Nucleus accumbens (tissue), 56 donors: ENCODE results near the gene ITPKA.

Source experiments
- DNase-seq, 56 donors: peaks; one replicate each; lab custom pipeline; 2025; lab: John Stamatoyannopoulos, UW

ITPKA gene

DNA sequence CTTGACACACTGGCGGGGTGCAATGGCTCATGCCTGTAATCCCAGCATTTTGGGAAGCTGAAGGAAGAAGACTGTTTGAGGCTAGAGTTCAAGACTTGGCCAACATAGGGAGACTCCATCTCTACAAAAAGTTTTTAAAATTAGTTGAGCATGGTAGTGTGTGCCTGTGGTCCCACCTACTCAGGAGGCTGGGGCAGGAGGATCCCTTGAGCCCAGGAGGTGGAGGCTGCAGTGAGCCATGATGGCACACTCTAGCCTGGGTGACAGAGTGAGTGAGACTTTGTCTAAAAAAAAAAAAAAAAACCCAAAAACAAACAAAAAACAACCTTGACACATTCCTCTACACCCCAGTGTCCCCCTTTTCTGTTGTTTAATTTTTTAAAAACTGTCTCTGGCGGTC, 4.0 kb upstream of the ITPKA start:
- DNase-seq: no peak

DNA sequence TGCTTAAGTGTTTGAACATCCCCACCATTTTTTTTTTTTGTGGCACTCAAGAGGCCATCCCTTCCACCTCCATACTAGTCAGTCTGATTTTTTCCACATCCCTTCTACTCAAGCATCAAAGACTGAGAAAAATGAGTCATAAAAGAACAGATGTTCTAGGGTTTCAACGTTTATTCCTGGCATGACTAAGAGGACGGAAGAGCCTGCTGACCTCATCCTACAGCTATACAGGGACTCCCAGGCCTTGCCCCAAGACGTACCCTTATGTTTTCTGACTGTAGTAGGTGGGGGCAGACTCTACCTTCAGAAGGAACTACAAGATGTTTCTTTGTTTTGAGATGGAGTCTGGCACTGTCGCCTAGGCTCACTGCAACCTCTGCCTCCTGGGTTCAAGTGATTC, 3.3 kb upstream of the ITPKA start:
- DNase-seq: no peak

DNA sequence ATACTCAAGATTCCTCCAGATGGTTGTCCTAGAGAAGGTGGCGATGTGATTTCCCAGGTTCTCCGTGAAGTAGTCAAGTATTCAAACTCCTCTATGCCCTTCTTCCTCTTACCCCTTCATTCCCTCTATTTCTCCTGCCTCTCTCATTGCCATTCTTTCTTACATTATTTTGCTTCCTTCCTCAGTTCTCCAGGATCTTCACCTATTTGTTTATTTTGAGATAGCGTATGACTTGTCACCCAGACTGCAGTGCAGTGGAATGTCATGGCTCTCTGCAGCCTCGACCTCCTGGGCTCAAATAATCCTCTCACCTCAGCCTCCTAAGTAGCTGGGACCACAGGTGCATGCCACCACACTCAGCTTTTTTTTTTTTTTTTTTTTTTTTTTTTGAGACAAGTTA, 1.8 kb upstream of the ITPKA start:
- DNase-seq: no peak

DNA sequence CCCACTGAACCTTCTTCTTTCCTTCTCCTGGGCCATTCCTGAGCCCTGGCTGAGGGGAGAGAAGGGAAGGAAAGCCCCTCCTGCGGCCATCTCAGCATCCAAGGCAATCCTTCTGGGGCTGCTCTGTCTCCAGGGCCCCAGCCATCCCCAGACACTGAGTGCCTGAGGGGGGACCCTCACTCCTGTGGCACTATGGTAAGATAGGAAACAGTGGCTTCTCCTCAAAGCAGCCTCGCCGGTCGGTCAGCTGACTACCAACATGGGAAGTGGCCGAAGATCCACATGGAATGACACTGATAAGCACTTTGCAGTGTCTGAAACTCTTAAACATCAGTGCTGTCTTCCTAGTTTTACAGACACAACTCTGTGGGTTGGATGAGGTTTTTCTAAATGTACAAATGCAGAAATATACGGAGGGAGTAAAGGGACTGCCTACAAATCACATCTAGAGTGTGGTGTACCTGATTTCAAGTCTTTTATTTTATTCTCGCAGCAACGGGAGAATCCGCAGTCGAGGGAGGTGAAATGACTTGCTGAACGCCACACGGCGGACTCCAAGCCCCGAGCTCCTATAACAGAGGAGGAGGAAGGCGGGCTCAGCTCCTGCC, 973 bp upstream of the ITPKA start:
- no peak for DNase-seq

DNA sequence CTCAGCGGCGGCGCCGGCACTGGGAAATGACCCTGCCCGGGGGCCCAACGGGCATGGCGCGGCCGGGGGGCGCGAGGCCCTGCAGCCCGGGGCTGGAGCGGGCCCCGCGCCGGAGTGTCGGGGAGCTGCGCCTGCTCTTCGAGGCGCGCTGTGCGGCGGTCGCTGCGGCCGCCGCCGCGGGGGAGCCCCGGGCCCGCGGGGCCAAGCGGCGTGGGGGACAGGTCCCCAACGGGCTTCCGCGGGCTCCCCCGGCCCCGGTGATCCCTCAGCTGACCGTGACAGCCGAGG, 172 bp downstream of the ITPKA start:
- no peak for DNase-seq

DNA sequence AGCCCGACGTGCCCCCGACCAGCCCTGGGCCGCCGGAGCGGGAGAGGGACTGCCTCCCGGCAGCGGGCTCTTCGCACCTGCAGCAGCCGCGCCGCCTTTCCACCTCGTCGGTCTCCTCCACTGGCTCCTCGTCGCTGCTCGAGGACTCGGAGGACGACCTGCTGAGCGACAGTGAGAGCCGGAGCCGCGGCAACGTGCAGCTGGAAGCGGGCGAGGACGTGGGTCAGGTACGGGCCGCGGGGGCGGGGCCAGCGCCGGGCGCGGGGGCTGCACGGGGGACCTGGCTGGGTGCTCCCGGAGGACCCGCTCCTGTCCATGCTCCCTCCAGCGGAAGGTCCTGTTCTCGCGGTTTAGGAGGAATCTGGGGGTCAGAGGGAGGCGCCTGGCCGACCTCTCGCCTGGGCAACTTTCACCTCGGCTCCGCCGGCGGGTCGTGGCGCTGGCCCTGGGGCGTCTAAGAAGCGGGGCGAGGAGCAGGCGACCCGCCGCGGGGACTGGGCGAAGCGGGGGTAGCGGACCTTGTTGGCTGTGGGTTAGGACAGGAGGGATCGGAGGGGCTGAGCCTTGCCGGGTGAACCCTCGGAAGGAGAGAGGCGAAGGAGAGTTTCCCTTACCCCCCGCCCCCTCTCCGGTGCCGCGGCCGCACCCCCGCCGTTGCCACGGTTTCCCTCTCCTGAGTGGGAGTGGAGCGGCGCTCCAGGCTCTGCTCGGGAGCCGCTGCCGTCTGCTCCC, 682 bp downstream of the ITPKA start:
- DNase-seq: peak in 22 of 56 donors; percentile 3 to 61 (median 28)

DNA sequence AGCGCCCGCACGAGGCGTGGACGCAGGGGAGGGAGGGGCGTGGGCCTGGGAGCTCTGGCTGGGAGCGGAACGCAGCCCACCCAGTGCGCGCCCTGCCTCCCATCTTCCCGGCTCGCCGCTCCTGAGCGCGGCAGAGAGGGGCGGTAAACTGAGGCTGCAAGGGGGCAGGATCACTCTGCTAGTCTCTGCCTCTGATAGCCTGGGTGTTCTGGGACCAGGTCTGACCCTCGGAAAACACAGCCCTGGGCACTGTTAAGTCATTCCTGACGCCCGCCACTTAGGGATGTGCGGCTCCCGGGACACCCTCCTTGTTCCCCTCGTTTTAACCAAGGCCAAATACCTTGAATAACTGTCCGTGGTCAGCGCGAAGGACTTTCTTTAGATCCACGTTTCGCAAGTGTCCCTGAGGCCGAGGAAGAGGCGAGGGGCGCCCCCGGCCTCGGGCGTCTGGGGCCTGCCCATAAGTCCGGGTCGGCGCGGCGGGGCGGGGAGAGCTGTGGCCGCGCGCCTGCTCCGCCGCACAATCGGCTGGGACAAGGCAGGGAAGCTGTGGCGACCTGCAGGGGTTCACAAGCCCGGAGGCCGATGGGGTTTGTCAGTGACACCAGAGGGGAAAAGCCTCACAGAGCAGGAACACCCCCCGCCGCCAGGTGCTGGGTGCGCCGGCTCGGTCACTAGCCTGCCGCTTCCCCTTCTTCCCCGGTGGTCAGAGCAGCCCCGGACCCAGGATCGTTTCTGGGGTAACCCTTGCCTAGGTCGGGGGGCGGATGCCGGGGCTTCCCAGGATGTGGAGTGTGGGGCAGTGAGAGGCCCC, 1.5 kb downstream of the ITPKA start:
- DNase-seq: peak in 3 of 56 donors; percentile 17 to 38 (median 32)

DNA sequence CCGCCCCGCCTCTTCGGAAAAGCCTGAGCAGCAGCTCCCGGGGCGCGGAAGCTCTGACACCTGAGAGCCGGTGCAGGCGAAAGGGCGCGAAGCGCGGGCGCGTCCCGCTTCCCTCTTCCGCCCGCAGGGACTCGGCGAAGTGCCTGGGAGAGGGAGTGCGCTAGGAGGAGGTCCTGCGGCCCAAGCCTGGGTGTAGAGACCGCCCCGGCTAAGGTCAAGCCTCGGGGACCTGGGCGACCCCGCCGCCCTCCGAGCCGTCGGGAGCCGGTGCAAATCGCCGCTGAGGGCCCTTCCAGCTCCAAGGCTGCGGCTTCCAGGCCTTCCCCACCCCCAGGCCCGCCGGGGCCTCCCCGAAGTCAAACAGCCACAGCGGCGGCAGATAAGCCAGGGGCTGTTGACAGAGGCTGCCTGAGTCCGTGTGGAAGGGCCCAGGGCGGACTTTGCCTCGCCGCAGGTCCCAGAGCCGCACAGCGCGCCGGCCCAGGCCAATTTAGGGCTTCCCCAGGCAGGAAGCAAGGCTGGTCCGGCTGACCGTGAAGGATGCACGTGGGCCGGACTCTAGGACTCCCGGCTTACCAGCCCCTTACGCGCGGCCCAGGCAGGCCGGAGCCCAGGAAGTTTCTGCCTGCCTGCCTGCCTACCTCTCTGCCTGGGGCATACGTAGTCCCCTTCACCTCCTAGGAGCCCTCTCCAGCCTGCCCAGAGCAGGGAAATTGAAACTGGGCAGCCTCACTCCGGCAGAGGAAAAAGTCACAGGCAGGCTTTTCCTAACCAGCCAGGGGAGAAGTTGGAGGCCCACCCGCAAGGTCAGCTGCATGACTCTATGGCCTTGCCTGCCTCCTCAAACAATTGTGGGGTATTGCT, 2.3 kb downstream of the ITPKA start:
- DNase-seq: no peak

DNA sequence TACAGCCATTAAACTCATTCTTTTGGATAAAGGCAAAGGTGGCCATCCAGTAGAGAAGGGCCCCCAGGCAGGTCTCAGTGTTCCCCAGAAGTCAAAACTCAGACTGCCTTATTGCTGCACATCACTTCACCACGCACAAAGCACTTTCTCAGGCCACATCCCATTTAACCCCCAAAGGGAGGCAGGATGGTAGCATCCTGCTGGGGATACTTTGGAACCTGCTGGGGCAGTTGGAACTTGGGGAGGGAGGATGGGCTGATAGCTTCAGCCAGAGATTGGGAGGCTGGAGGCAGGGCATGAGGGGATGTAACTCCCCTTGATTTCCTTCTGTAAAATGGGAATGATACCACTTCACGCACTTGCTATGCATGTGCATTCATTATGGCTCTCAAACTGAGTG, 5.0 kb downstream of the ITPKA start:
- DNase-seq: no peak

DNA sequence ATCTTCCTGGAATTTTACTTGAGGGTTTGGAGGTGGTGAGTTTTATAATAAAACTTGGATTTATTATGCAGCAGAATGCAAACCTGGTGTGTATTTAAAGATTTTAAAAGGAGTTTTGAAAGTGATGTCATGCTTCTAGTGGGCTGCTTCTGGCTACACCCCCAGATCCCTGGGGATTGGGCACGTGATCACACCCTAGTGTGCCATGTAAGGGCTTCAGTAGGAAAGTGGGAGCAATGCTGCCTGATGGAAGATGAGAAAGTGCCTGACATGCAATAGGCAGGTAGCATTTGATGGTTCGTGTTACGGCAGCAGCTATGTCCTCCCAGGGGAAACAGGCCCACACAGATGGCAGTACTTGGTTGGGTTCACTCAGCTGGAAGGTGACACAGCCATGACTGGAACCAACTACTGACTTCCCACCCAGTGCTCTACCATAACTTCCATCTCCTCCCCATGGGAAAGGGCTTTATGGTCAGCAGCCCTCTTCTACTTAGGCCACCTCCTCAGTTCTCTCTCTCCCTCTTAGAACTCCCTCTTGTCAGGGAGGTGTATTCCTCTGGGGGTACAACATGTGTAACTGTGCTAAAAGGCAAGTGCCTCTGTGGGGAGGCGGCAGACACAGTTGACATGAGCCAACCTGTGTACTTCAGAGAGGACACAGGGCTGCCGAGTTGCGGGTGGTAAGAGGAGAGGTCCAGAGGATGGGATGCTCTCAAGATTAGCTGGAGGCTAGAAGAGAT, 5.6 kb downstream of the ITPKA start:
- DNase-seq: peak in 38 of 56 donors; percentile 3 to 87 (median 52)

DNA sequence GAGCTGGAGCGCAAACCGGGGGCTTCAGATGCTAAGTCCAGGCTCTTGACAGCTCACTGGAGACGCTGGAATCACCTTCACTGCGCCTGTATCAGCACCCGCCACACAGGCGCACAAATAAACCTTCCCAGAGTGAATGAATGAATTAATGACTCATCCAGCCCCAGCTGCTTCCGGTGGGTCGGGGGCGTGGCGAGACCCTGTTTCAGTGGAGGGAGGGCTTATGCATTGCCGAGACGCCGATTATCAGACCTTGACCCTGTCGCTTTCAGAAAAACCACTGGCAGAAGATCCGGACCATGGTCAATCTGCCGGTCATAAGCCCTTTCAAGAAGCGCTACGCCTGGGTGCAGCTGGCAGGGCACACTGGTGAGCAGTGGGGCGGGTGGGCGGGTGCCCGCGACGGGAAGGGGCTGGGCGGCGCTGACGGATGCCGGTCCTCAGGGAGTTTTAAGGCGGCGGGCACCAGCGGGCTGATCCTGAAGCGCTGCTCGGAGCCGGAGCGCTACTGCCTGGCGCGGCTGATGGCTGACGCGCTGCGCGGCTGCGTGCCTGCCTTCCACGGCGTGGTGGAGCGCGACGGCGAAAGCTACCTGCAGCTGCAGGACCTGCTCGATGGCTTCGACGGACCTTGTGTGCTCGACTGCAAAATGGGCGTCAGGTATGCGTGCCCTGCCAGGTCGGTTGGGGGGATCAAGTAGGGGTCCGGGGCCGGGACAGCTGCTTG, 7.7 kb downstream of the ITPKA start:
- peak in 1 of 56 donors; percentile 14 for DNase-seq

DNA sequence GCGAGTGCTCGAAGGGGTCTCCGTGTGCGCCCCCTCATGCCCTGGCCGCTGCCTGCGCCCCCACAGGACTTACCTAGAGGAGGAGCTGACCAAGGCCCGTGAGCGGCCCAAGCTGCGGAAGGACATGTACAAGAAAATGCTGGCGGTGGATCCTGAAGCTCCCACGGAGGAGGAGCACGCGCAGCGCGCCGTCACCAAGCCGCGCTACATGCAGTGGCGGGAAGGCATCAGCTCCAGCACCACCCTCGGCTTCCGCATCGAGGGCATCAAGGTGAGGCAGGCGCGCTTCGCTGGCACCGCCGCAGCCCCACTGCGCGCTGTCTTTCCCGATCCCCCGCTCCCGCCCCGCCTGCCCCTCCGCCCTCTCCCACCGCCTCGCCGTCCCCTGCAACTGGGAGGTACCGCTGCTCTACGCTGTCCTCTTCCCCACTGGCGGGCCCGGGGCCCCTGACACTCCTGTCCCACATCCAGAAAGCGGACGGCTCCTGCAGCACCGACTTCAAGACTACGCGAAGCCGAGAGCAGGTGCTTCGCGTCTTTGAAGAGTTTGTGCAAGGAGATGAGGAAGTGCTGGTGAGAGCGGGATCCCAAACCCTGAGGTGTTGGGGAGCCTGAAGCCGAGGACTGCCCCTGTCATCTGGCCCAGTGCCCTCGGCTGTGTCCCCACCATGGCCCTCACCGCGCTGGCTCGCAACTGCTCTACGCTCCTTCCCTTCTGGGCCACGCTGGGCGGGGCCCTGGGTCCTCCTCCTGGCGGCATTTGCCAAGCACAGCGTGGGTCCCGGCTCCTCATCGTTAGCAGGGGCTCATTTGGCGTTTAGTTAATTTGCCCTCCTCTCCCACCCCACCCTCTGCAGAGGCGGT, 8.5 kb downstream of the ITPKA start:
- no peak for DNase-seq

DNA sequence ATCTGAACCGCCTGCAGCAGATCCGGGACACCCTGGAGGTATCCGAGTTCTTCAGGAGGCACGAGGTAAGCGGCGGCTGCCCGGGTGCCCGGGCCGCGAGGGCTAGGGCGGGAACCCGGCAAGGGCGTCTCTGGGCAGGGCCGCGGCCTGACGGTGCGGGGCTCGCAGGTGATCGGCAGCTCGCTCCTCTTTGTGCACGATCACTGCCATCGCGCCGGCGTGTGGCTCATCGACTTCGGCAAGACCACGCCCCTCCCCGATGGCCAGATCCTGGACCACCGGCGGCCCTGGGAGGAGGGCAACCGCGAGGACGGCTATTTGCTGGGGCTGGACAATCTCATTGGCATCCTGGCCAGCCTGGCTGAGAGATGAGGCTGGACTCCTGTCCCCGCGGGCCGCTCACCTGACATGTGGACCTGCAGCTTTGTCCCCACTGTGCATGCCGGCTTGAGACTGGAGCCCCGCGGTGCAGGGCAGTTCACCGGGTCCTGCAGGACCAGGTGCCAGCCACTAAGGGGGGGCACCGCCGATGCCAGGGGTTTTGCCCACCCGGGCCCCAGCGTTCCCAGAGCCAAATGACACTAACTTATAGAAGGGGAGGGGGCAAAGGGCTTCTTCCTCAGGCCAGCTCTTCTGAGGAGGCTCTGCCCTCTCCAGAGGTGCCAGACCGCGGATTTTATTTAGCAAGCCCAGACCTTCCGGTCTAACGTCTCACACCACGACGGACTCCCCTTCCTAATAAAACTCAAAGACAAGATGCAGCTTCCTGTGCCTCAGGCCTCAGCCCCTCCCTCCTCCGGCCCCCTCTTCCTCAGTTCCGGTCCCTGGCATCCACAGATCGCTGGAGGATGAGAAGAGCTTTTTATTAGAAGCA, 9.4 kb downstream of the ITPKA start:
- DNase-seq: no peak

DNA sequence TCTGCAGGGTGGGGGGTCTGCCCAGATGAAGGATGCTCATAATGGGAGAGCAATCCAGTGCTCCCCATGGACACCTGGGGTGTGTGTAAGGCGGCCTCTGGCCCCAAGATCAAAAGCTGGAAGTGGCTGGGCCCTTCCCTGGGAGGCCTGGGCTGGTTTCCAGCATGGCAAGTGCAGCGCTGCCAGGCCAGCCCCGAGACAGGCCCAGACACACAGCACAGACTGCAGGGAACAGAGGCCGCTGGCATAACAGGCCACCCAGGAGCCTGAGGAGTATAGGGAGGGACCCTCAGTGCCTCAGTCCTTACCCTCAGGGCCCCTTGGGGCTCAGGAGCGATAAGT, 10.0 kb downstream of the ITPKA start:
- peak in 2 of 56 donors; percentile 2 to 13 for DNase-seq

DNA sequence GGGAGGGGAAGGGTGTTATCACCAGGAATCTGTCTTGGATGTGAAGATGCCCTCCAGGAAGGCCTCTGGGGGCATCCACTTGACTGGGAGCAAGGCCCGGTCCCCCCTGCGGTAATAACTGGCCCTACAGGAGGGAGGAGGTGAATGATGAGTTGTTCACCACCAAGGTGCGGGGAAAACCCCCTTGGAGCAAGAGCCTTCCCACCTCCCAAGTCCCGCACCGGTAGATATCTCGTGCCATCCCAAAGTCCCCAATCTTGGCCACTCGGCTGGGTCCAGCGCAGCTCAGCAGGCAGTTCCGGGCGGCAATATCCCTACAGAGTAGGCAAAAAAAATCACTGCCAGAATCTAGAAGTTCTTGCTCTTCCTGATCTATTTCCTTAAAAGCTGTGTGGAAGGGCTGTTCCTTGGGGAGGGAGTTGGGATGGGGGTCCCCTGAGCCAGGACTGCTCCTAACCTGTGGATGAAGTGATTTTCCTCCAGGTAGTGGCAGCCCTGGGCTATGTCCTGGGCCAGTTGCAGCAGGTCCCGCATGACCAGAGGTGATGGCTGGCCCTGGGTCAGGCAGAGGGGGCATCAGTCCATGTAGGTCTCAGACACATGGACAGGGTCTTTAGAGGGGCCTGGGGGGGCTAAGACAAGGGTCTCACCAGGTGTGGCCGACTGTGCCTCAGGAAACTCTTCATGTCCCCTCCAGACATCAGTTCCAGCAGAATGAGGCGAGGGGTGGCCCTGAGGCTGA, 11.2 kb downstream of the ITPKA start:
- no peak for DNase-seq

DNA sequence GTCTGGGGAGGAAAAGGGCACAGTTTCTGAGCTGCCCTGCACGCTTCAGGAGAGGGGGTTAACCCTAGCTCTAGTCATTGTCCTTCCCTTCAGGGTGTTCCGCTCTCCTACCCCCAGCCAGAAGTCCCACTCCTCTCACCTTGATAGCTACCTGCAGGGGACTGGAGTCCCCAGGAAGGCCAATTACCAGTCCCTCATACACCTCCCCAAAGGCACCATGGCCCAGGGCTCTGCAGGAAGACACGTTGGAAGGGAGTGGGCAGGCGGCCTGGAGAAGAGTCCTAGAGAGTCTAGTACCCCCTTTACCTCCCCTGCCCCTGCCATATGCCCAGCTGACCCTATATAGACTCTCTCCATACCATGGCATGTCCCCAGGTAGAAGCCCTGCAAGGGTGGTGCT, 12.1 kb downstream of the ITPKA start:
- DNase-seq: no peak

DNA sequence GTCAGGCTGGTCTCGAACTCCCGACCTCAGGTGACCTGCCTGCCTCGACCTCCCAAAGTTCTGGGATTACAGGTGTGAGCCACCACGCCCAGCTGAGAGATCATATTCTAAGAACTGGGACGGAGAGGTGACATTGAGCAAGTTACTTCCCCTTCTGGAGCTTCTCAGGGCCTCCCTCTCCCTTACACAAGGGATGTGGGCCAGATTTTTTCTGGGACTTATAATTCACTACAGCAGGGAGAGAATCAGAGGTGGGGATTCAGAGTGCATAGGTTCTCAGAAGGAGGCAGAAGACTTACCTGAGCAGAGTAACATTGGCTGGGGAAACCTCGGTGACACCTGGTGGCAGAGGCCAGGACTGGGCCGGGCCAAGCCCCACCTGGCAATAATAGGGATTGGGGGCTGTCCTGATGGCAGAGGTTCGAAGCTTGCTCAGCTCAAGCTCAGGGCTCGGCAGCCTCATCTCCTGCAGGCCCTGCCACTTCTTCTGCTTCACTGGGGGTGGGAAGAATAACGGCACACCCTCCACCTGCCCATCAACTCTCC, 13.2 kb downstream of the ITPKA start:
- no peak for DNase-seq
